GM18505 (cell line): Measurements from ENCODE around the gene KLHL6.

ENCODE experiments used
- ATAC-seq: cut with Tn5 transposase; IDR thresholded peaks from one replicate; pipeline ENCODE4 v1.9.1; 2021; ENCODE audit not compliant: unreplicated experiment
- POLR2A ChIP-seq: IDR thresholded peaks from 4 replicates; pipeline ENCODE4 v1.6.1; 2011; ENCODE audit warnings: borderline replicate concordance; ENCODE audit not compliant: insufficient read depth, insufficient read length; ENCODE audit errors: extremely low read depth

KLHL6 gene

GRCh38 chr3:183500981-183501704 lies 54.4 kb downstream of the KLHL6 start:
- ATAC-seq, result no peak
- no peak for TF ChIP-seq POLR2A

DNA sequence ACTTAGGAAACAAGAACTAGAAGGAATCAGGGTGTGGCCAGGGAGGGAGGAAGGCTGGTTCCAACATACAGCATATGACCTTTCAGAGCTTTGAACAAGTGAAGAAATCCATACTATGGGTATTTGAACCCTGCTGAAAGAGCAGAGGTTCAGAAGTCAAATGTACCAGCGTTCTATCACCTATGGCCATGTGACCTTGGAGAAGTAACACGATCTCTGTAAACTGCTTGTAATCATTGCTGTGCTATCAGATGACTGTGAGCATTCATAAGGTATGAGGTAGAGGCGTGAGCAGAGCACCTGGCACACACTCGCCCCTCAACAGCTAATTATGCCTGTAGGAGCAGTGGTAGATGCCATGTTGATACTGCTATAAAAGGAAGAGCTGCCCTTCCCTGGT lies 55.2 kb downstream of the KLHL6 start:
- TF ChIP-seq POLR2A, result no peak
- no peak for ATAC-seq

GRCh38 chr3:183498634-183499033 lies 56.9 kb downstream of the KLHL6 start:
- no peak for ATAC-seq
- no peak for TF ChIP-seq POLR2A

DNA sequence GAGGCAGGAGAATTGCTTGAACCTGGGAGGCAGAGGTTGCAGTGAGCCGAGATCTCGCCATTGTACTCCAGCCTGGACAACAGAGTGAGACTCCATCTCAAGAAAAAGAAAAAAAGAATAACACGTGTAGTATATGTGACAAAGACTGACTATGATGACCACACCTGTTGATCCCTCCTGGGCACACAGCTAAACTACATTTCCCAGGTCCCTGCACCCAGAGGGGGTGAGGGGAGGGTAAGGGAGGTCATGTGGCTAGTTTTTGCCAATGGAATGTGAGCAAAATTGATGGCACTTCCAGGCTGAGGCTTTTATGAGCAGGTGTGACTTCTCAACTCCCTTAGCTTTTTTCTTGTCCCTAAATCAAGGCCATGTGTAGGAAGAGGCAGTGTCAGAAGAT lies 58.2 kb downstream of the KLHL6 start:
- no peak for TF ChIP-seq POLR2A
- no peak for ATAC-seq

DNA sequence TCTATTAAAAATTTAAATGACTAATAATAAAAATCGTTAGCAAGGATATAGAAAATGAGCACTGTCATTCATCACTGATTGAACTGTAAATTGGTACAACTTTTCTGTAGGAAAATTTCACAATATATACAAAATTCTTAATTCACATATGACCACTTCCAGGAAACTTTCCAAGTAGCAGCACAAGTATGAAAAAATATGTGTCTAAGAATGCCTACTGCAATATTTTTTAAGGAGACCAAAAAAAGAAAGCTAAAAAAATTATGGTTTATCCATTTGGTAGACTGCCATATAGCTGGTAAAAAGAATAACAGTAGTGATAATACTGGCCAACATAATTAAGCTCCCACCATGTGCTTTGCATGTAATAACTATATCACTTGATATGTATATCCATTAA lies 59.2 kb downstream of the KLHL6 start:
- no peak for TF ChIP-seq POLR2A
- ATAC-seq, result no peak

- TF ChIP-seq POLR2A, result no peak
- no peak for ATAC-seq
These were observed 61.2 kb downstream of the KLHL6 start for GRCh38 chr3:183494341-183494740.

DNA sequence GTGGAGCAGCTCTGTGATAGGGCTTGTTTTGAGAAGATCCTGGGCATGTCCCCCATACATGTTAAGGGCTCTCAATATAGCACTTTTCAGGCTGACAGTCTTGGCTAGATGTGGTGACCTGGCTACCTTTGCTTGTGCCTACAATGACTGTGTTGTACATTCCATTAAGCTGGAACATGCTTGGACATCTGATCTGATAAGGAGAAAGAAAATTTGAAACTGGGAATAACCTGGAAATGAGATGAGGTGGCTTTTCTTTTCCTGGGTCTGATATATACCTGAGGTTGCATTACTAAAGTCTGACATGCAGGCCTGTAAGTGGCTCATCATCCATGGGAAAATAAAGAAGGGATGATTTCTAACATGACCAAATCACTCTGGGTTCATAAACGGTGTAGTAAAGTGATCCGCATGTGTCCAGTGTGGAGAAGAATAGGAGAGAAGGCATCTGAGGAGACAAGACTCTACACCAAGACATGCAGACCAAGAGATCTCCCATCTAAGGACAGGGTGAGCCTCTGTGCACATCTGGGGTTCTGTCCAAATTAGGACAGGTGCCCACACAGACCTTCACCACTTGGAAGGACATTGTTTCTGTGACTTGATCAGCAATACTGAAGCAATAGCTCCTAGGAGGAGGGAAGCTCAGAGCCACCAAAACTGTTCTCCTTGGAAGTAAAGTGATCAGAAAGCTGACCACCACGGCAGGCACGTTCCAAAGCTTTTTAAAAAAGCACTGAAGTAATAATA lies 62.0 kb downstream of the KLHL6 start:
- TF ChIP-seq POLR2A, result no peak
- no peak for ATAC-seq

GRCh38 chr3:183492849-183493179 lies 62.7 kb downstream of the KLHL6 start:
- no peak for TF ChIP-seq POLR2A
- ATAC-seq, result no peak

DNA sequence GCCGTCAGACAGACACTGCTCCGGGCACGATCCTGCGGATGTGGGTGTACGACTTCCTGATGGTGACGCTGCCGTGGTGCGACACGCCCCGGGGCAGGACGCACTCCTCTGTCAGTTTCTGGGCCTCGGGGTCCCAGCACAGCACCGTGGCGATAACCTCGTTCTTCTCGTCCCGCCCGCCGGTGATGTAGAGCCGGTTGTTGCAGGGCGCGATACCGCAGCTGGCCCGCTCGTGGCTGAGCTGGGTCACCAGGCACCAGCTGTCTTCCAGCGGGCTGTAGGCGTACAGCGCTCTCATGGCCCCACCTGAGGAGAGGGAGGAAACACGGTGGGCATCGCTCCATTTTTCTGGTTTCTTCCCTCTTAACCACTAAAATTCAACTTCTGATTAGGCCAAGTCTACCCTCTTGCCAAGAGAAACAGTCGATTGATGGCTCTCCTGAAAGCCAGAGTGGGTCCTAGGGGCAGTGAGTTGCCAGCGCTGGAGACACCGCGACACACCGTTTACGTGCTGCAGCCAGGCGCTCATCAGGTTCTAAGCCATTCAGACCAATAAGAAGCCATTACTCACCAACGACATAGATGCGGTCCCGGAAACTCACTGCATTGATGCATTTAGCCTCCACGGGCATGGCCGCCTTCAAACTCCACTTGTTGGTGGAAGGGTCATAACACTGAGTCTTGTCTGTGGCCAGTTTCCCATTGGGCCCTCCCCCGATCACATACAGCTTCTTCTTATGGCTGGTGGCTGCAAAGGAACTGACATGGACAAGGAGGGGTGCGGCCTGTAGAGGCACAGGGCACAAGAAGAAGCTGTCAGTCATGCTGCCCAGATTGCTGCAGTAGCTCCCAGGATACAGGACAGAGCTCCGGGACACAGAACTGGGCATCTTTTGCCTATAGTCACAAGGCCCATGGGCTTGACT lies 63.3 kb downstream of the KLHL6 start:
- TF ChIP-seq POLR2A, result no peak
- ATAC-seq, result no peak

DNA sequence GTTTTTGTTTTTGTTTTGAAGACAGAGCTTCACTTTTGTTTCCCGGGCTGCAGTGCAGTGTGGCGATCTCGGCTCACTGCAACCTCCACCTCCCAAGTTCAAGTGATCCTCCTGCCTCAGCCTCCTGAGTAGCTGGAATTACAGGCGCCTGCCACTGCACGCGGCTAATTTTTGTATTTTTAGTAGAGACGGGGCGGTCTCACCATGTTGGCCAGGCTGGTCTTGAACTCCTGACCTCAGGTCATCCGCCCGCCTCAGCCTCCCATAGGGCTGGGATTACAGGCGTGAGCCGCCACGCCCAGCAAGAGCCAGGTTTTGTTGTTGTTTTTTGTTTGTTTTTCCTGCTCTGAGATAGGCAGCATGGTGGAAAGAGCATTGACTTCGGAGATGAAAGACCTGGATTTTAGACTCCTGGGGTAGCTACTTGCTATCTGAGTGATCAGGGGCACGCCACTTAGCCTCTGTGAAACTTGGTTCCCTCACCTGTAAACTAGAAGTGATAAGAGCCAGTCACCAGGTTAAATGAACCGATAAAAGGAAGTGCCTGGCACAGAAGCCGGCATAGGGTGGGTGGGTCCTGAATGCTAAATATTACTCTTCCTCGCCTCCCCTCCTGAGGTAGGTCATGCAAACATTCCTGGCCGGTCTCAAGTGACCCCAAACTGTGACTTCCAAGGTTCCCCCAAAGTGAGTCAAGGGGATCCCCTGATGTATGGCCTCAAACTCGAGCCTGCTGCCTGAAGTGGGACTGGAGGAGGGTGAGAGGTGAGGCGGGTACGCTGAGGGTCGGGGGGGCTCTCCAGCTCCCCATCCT lies 64.2 kb downstream of the KLHL6 start:
- no peak for ATAC-seq
- no peak for TF ChIP-seq POLR2A

DNA sequence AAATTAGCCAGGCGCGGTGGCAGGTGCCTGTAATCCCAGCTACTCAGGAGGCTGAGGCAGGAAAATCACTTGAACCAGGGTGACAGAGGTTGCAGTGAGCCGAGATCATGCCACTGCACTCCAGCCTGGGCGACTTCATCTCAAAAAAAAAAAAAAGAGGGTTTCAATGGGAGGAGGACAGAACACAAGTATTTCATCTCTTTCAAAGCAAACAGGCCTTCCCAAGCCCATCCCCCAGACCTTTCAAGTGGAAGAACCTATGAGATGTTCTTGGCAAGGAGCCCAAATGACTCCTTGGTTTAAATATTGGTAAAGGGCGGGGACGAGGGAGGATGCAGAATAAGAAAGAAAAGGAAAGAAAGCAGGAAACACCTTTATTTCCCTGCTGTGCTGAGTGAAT lies 64.9 kb downstream of the KLHL6 start:
- no peak for TF ChIP-seq POLR2A
- no peak for ATAC-seq

DNA sequence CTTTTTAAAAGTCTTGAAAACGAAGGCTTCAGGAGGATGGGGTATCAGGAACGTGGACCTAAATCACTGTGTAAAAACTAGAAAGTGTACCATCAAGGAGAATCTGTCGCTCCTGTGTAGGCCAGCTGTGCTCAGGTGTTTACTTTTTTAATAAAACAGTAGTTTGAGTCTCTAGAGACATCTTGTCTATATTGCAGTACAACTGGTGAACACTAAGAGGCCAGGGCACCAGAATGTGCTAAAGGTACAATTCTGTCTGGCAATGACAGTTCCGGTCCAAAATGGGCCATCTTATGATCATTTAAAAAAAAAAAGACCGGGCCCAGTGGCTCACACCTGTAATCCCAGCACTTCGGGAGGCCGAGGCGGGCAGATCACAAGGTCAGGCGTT lies 65.3 kb downstream of the KLHL6 start:
- no peak for ATAC-seq
- TF ChIP-seq POLR2A, result no peak
